ENCODE data around the gene URAD.
A peak's percentile ranks its signal among the peaks of the same experiment; 100 is the strongest.

URAD gene

GRCh38 chr13:27956576-27957300 lies 31.8 kb downstream of the URAD start:
- DNase-seq (ENCODE audit: low spot score), result no peak

DNA sequence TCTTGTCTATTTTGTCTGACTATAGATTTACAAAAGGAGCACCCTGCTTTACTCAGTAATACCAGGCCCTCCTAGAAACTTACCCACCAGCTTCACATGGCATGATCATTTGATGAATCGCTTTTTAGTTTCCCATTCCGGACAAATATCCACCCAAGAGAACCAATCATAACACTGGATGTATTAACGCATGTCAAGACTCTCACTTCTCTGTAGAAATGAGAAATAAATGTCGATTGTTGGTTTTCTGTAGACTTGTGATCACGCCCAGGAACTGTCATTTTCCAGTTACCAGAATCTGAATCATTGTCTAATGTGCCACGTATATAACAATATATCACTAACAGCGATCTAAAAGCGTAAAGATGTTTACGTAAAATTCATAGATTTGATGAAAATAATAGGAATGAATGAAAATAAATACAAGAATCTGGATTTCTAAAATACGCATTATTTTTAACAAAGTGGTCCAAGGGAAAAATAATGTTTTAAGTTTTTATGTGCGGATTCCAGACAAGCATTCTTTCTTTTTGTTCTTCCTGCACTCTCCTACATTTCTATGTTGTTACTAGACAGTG lies 33.4 kb downstream of the URAD start:
- no peak for DNase-seq (ENCODE audit: low spot score)

GRCh38 chr13:27954406-27954851 lies 34.1 kb downstream of the URAD start:
- no peak for DNase-seq (ENCODE audit: low spot score)

GRCh38 chr13:27953676-27954405 lies 34.7 kb downstream of the URAD start:
- DNase-seq (ENCODE audit: low spot score), result peak; percentile 81

GRCh38 chr13:27952876-27953675 lies 35.4 kb downstream of the URAD start:
- no peak for DNase-seq (ENCODE audit: low spot score)

GRCh38 chr13:27942972-27943371 lies 45.5 kb downstream of the URAD start:
- no peak for DNase-seq (ENCODE audit: low spot score)

DNA sequence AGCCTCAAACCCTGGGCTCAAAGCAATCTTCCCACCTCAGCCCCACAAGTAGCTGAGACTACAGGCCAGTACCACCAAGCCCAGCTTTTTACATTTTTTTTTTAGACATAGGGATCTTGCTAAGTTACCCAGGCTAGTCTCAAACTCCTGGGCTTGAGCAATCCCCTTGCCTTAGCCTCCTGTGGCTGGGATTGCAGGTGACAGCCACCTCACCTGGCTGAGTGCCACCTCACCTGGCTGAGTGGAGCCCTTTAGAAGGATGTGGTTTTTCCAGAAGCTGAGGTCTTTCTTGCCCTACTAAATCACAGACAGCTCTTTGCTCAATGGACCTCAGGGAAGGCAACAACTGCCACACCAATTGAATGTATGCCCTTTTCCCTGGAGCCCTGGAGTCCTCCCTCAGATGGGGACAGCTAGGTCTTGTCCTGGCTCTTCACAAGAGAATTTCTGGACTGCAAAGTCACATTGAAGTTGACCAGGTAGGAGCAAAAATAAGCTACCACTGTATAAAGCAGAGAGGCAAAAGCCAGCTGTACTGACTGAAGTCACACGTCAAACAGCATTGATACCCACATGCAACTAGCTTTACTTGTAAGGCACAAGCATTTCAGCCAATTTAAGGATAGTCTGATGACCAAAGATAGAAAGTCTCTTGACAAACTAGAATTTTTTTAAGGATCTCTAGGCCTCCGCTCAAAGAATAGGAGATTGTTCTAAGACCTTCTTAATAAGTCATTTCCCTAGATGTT lies 54.7 kb downstream of the URAD start:
- no peak for DNase-seq (ENCODE audit: low spot score)

GRCh38 chr13:27933118-27933517 lies 55.4 kb downstream of the URAD start:
- no peak for DNase-seq (ENCODE audit: low spot score)

- DNase-seq (ENCODE audit: low spot score), result no peak
These were observed 58.6 kb downstream of the URAD start for GRCh38 chr13:27929868-27930267.

- no peak for DNase-seq (ENCODE audit: low spot score)
These were observed 59.4 kb downstream of the URAD start for GRCh38 chr13:27928805-27929753.

GRCh38 chr13:27928353-27928804 lies 60.1 kb downstream of the URAD start:
- no peak for DNase-seq (ENCODE audit: low spot score)
